Non-pigmented ciliary epithelial cell (primary cell): ENCODE measurements around the gene GBP5.
"Not testable (repeated sequence)": the region's sequence is repeated elsewhere in the genome, so short reads cannot be mapped to it uniquely, and the experiment has no call there.

ENCODE experiments used
- DNase-seq: peaks from one replicate; pipeline ENCODE4 v3.0.0-alpha.2; 2010; ENCODE audit warnings: low read depth

Gene GBP5

DNA sequence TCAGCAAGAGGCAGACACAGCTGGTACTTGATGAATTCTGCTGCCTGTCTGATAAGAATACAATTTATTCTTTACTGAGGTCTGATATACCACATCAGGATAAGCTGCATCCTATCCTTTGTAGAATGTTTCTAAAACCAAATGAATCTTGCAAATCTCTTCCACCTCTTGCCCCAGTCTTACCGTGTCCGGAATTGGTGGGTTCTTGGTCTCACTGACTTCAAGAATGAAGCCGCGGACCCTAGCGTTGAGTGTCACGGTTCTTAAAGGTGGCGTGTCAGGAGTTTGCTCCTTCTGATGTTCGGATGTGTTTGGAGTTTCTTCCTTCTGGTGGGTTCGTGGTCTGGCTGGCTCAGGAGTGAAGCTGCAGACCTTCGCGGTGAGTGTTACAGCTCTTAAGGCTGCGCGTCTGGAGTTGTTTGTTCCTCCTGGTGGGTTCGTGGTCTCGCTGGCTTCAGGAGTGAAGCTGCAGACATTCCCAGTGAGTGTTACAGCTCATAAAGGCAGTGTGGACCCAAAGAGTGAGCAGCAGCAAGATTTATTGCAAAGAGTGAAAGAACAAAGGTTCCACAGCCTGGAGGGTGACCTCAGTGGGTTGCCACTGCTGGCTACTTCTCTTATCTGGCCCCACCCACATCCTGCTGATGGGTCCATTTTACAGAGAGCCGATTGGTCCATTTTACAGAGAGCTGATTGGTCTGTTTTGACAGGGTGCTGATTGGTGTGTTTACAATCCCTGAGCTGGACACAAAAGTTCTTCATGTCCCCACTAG is at the start of gene GBP5:
GBP5 (minus strand) TSS at position 592 of the 773 bp plus-strand sequence. CDS start 3,305 bp downstream, outside the sequence.
- not testable (repeated sequence) for DNase-seq

DNA sequence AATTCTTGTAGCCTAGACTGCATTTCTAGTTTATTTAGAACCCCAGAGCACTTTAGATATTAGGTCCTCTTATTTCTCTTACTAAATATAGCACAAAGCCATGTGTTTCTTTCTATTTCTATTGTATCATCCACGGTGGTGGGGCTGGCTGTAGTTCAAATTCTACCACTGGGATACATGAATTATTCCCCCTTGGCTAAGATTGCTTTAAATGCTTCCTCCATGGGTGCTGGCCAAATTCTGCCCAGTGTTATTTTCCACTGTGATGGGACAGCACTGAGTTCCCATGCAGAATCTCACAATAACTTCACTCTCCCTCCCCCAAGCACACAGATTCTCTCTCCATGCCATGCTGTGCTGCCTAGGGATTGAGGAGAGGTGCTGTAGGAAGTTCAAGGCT is 49.7 kb upstream of the GBP5 start:
- no peak for DNase-seq

DNA sequence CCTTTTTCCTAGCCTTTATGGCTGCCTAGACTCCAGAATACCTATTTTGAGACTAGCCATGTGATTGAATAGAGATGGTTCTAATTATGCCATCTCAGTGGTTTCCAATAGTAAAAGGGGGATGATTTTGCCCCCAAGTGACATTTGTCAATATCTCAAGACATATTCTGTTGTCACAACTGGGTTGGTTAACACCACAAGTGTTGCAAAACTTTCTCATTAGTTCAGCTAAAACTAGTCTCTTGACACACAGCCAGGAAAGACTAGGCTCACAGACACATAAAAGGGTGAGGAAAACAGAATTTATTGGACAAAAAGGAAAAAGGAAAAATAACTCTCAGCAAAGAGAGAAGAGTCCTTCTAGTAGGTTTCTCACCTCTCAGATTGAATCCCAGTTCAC is 39.9 kb upstream of the GBP5 start:
- DNase-seq = no peak

DNA sequence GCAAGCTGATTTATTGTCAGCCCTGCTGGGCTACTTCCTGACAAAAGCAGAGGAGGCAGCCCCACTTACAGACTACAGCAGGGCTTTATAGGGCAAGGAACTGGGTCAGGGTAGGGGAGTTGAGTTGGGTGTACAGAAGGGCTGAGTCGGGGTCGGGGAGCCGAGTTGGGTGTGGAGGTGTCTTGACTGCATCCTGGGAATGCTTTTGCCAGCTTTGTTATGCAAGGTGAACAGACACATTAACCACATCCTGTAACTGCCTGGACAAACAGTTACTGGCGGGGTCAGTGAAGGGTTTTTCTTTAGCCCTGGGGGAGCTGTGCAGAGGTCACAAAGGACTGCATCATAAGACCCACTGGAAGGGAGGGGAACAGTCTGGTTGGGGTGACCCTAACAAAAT is 39.1 kb upstream of the GBP5 start:
- DNase-seq = no peak

DNA sequence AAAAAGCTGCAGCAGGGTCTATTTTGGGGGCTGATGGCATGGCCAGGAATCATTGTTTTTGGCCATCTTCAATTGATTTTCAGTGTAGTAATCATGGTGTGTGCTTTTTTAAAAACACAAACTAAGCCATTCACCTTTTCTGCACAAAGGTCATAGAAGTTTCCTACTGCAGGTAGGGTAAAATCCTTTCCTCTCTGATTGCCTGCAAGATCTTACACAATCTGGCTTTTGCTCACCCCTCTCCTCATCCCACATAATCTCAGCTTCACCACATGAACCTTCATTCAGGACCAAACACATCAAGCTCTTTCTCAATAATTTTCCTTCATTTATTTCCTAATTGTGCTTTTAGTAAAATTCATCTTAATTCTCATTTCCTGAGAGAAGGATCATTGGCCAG is 38.3 kb upstream of the GBP5 start:
- no peak for DNase-seq

- DNase-seq = no peak
Measured at GRCh38 chr1:89310505-89310904, 37.8 kb upstream of the GBP5 start.

DNA sequence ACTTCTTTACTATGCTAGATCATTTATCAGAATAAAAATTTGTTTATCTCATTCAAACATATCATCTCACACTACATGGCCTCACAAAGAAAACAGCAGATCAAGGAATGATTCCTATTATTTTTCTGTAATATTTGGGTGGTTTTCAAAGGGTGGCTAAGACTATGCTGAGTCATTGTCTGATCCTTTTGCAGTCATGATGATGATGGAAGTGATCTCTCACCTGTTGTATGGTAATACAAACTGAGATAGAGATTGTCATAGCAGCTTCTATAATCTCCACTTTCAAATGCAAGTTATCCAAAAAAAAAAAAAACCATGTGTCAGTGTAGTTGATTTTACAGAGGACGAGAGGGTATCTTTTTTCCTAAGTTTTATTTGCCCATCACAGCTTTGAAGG is 37.2 kb upstream of the GBP5 start:
- no peak for DNase-seq

- DNase-seq = no peak
Measured at GRCh38 chr1:89306273-89306672, 33.6 kb upstream of the GBP5 start.

GRCh38 chr1:89305493-89305892 is 32.8 kb upstream of the GBP5 start:
- no peak for DNase-seq

DNA sequence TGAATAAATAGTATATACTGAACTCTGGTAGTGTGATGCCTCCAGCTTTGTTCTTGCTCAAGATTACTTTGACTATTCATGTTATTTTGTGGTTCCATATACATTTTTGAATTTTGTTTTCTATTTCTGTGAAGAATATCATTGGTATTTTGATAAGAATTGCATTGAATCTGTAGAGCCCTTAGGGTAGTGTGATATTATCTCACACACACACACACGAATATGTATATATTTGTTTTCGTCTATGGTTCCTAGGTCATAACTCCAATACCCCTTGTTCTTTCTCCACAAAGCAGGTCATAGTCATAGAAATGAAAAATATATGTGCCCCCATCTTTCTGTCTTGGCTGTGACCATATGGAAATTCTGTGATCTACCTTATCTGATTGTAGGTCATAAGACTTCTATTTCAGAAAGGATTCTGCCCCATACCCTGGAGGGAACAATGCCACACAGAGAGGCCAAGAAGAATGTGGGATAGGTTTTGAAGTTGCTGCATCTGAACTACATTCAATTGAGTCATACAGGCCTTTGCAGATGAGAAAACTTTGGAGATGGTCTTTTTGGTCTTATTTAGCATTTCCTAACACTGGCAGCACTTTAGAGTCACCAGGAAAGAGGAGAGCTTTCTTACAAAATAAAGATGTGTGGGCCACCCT is 32.0 kb upstream of the GBP5 start:
- DNase-seq = no peak

GRCh38 chr1:89302697-89303332 is 30.2 kb upstream of the GBP5 start:
- no peak for DNase-seq

DNA sequence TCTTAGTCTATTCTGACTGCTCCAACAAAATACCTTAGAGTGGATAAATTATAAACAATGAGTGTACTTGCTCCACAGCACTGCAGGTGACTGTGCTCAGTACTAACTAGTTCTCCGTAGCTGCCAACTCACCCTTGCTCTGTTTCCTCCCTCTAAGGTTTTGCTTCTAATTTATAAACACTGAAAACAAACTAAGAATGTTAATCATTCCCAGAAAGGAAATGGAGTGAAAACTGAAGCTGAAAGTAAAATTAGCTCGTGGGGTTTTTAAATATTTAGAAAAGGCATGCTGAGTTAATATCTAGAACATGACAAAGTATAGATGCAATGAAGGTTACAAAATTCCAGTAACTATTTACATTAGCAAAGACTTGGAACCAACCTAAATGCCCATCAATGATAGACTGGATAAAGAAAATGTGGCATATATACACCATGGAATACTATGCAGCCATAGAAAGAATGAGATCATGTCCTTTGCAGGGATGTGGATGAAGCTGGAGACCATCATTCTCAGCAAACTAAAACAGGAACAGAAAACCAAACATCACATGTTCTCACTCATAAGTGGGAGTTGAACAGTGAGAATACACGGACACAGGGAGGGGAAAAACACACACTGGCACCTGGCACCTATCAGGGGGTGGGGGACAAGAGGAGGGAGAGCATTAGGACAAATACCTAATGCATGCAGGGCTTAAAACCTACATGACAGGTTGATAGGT is 27.2 kb upstream of the GBP5 start:
- DNase-seq = not testable (repeated sequence)

- DNase-seq = no peak
Measured at GRCh38 chr1:89298461-89298860, 25.8 kb upstream of the GBP5 start.

- DNase-seq = no peak
Measured at GRCh38 chr1:89295187-89295586, 22.5 kb upstream of the GBP5 start.

GRCh38 chr1:89291276-89291675 is 18.6 kb upstream of the GBP5 start:
- no peak for DNase-seq

DNA sequence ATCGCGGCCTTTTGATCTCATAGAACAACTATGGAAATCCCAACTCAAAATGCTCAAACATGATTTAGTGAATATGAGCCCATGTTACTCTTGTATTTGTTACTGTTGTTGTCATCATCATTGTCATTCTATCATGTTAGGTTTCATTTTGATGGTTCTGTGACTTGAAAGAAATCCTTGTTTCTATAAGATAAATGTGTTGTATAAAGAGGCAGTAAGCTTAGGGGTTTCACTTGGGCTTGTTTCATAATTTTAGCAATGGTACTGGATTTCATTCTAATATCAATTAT is 15.3 kb upstream of the GBP5 start:
- DNase-seq = no peak

GRCh38 chr1:89287181-89288050 is 14.8 kb upstream of the GBP5 start:
- DNase-seq = no peak

DNA sequence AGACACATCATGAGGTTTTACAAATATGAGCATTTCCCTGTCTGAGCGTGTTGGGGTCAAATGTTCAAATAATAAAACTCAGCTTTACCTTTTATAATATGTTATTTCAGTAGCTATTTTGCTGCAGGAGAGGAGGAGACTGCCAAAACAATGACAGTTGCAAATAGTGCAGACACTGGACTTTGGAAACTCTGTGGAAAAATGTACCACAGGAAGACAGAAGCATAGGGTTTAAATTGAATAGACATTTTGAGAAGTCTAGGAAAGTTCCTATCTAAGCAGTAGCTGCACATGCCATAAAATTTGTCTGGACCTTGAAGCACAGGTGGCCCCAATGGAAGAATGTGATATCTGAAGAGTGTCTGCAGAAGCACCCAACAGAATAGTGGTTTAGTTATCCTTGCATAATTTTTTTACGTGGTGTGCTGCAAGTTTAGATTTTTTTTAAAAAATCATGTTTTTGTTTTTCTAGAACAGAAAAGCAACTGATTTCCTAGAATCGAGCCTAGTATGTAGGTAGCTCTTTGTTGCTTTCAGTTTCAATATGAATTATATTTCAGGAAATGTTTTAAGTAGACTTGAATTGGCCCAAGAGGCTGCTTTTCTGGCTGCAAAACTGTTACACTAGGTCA is 14.0 kb upstream of the GBP5 start:
- no peak for DNase-seq

GRCh38 chr1:89285745-89286380 is 13.2 kb upstream of the GBP5 start:
- no peak for DNase-seq

GRCh38 chr1:89284078-89284763 is 11.6 kb upstream of the GBP5 start:
- not testable (repeated sequence) for DNase-seq
